ENCODE measurements around the gene CRK. TPM values are rescaled to one million over a fixed set of nuclear protein-coding genes. Genes with fewer than 3 reads are reported as not detected.

Gene CRK
- 49.6 TPM for total RNA-seq

DNA sequence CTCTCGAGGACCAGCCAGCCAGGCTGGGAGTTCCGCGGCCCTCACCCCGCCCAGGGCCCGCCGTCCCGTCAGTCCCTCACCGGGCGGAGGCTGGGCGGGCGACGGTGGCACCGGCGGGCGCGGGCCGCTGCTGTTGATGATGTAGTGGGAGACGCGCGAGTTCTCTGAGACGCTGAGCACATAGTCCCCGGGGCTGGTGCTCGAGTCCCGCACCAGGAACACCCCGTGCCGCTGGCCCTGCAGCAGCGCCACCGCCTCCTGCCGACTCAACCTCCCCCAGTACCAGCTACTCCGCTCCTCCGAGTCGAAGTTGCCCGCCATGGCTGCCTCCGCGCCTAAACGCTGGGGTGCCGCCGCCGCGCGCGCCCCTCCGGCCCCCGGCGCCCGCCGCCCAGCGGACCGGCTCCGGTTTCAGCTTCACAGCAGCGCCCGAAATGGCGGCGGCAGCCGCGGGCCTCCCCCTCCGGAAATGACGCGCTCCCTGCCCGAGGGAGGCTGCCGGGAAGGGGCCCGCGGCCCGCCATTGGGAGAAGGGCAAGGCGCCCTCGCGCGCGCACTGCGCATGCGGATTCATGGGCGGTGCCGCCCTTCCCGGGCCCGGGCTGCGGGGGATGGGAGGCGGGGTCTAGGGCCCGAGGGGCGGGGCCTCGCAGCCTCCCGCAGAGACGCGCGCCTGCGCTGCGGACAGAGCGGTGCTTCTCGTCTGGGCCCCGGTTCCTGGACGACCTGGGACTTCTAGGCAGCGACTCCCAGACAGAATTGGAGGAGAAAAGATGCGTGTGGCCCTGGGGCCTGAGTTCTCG is at the start of gene CRK:
Gene CRK (minus strand): TSS at position 436 of the 803 bp plus-strand sequence. CDS start 115 bp downstream, at position 321.
- peak; percentile 97 for DNase-seq (ENCODE audit: low spot score)

DNA sequence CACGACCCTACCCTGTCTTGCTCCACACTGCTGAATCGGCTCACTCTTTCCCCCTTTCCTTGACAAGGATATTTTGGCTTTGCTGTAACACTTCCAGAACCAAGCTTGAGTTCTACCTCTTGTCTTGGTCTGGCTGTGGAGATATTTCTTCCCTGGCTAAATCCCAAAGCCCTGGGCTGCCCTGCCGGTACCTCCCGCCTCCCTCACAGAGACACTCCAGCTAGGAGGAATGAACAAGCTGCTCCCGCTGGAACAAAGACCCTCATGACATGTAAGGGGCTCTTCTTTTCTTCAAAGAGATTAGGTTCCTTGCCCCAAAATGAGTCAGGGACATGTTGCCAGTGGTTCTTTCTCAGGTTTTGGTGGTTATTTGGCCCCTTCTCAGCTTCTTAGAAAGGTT is 49.6 kb upstream of the CRK start:
- DNase-seq (ENCODE audit: low spot score), result no peak

DNA sequence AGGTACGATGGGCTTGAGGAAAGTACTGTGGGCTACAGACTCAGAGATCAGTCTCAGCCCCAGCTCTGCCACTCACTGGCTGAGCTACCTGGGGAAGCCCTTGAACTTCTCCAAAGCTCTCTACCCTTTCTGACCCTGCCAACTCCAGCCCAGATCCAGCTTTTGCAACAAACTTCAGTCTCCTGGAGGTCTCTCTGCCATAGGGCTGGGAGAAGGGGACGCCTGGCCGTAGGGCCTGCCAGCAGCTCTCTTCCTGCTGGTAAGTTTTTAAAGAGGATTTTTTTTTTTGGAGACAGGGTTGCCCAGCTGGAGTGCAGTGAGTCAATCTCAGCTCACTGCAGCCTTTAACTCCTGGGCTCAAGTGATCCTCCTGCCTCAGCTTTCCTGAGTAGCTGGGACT is 48.8 kb upstream of the CRK start:
- no peak for DNase-seq (ENCODE audit: low spot score)

DNA sequence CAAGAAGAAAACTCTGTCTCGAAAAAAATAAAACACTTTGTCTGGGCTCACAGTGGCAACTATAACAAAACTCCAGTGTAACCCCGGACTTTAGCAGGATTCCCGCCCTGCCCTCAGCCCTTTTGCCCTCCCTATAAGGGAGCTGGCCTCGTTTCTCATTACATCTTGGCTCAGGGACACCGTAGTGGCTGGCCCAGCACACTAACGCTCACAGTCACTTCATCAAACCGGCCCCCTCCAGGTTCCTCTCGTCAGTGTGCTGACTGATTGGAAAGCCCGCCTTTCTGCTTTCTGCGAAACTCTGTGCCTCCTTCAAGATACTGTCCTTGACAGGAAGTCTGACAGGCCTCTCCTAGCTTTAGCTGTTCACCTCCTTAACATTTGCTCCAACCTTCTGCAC is 47.7 kb upstream of the CRK start:
- DNase-seq (ENCODE audit: low spot score), result no peak

DNA sequence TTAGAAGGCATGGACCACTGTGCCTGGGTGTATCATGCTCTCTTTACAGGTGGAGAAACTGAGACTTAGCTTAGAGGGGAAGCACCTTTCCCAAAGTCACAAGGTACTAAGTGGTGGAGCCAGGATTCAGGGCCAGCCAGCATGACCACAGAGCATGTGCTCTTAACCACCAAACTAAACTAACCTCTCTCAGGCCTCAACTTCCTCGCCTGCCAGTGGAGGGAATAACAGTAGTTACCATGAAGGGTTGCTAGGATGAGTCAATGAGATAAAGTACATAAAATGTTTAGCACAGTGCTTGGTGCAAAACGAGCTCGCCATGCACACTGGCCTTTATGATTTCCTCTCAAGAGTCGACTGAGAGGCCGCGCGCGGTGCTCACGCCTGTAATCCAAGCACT is 42.8 kb upstream of the CRK start:
- DNase-seq (ENCODE audit: low spot score), result no peak

DNA sequence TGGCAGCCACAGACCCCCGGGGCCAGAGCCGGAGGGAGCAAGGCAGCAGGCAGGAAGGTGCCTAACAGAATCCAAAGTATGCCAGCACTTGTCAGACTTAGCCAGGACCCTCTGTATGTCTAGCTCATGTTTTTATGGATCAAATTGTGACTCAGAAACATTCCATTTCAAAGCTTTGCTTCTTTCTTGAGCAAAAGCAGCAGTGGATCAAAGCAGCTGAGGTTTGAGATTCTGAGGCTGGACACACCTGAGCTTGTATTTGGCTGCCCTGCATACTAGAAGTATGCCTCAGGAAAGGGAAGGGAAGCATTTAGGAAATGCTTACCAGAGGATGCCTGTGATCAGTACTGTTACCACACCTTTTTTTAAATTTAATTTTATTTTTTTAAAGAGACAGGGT is 42.2 kb upstream of the CRK start:
- no peak for DNase-seq (ENCODE audit: low spot score)

DNA sequence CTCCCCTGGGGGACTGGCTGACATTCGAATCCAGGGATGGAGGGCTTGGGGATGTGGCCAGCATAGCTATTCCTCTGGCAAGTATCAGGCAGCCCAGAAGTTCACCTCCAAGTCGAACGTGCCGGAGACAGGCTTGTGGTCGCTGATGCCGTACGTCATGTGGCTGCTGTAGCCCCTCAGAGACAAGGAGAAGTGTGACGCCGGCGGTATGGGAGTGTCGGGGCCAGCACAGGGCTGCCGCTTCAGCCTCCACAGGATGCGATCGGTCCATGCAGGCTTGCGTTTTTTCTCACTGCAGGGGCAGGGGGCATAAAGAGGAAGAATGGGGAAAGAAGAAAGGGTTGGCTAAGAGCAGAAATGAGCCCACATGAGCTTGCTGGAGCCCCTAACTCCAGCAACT is 41.8 kb upstream of the CRK start:
- DNase-seq (ENCODE audit: low spot score), result no peak

DNA sequence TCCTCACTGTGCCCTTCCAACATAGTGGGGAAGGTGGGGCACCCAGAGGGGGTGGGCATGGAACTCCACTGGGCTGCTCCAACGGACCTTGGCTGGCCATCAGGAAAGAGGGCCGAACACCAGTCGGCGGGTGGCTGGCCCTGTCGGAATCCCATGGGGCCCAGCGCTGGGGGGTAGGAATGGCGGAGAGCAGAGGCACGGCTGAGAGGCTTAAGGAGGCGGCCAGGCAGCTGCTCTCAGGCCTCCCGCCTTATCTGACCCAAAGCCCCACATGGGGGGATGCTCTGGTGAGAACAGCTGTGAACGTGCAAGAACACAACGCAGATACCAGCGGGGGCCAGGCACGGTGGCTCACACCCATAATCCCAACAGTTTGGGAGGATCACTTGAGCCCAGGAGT is 40.8 kb upstream of the CRK start:
- no peak for DNase-seq (ENCODE audit: low spot score)

DNA sequence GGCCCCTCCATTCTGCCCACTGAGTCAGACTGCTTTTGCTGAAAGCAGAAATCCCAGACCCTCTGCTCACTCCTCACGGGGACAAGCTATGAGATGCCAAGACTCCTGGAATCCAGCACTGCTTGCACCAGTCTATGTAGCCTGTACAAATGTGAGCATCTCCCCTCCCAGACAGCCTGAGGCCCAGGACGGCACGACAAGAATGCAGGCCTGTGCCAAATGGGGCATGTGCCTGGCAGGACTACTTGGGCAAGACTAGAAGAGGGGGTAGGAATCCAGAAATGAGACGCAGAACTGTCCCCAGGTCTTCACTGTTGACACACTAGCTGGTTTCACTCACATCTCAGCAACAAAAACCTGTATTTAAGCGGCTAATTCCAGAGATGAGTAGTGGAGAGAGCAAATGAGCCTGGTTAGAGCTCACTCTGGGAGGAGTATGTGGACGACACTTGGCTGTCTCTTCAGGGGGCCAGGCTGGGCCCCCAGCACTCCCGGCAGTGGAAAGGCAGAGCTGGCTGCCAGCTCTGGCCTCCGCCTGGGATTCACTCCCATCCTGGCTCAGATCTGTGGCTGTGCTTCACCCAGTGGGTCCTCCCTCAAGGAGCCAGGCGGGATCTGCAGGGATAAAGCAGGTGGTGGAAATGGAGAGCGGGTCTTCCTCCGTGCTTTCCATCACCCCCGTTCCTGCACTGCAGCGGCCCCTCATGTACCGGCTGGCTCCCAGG is 39.4 kb upstream of the CRK start:
- DNase-seq (ENCODE audit: low spot score), result peak; percentile 77

DNA sequence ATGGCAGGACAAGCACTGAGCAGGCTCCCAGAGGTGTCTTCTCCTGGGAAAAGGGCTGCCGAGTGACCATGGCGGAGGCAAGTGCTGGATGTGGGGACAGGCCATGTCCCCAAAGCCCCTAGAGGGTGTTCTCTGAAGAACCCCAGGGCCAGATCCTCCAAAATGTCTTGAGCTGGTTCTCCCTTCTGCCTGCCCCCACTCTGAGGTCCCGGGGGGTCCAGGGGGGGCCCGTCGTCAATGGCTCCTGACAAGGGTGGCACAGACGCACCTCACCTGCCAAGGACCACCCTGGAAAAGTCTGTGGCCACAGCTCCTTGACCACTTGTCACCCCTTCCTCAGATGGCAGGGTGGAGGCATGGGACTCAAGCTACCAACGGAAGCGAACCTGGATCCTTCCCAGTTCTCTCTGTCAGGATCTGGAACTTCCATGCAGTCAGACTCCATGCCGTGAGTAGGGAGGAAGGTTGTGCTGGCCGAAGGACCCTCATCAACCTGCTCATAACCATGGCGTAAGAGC is 38.8 kb upstream of the CRK start:
- no peak for DNase-seq (ENCODE audit: low spot score)

DNA sequence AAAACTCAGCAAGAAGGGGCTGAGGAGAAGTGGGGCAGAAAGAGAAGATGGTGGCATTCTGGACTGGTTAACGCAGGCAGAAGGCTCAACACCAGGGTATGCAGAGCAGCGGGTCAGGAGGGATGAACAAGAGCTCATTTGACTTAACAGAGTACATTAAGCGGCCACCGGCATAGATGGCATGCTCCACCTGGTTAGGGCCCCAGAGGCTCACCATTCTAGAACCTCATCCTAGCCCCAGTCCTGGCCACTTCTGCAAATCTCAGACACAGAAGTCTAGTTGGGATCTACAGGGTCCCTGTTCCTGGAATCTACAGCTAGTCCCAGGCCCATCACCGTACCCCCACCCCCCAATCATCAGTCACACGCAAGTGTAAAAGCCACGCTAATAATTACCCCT is 38.2 kb upstream of the CRK start:
- DNase-seq (ENCODE audit: low spot score), result no peak

DNA sequence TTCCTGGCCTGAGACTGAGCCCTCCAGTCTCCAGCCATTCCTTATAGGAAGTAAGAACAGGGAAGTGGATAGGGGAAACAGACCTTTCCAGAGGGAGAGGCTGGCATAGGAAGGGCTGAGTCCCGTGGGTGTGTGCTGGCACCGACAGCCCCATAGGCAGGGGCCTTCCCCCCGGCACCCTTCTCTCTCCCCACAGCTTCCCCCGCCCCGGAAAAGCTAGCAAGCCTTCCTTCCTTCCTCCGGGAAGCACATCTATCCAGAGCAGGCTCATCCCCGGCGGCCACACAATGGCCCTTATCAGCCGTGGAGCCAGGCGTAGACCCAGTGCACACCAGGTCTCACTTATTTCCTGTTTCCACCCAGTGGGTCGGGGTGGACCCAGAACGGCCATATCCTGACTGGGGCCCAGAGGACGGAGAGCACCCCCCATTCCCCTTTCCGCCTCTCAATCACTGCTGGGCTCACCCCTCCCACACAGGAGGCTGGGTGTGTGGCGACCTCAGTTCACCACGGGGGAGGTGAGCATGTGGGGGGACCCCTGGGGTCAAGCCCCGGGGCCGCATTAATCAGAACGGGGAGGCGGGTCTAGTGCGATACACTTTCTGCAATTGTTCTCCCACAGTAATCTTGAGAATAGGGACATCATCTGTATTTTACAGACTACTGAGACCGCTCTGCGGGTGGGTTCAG is 37.4 kb upstream of the CRK start:
- DNase-seq (ENCODE audit: low spot score), result no peak

DNA sequence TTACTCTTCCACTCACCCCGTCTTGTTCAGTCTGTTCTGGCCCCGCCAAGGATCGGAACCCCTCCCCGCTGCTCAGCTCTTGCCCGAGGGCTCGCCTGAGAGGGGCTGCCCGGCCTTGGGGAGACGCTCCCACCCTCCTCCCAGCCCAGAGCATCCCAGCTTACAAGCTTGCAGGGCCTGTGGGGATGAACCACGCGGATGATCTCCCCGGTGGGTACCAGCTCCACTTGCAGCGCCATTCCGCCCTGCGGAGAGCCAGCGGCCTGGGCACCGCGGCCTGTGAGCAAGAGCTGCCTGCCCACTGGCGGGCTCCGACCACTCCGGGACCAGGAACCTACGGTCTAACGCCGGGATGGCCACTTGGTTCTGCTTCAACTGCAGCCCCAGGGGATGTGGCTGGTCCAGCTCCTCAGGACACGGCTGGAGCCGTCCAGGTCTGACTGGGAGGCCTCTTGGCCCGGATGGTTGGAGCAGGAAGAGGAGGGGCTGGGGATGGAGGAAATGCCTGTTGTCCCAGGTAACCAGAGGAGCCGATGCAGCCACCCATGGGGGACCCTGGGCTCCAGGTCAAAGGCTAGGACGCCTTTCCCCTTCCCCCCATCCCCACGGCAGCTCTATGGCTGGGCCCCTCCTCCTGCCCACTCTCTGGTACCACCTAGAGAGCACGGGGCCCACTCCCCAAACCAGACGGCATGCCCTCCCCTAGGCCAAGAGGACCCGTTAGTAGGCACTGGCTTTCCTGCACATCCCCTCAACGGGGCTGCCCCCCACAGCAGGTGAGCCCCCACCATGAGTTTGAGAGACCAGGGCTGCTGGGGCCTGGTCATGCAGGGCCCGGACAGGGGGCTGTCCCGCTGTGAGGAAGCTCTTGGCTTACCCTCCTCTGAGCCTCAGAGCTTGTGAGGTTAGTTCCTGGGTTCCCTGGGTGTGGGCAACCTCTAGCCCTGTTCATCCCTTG is 36.5 kb upstream of the CRK start, which contains the start of gene MYO1C:
Gene MYO1C (minus strand): TSS at position 438 of the 958 bp plus-strand sequence. CDS start 199 bp downstream, at position 239.
- DNase-seq (ENCODE audit: low spot score), result no peak

DNA sequence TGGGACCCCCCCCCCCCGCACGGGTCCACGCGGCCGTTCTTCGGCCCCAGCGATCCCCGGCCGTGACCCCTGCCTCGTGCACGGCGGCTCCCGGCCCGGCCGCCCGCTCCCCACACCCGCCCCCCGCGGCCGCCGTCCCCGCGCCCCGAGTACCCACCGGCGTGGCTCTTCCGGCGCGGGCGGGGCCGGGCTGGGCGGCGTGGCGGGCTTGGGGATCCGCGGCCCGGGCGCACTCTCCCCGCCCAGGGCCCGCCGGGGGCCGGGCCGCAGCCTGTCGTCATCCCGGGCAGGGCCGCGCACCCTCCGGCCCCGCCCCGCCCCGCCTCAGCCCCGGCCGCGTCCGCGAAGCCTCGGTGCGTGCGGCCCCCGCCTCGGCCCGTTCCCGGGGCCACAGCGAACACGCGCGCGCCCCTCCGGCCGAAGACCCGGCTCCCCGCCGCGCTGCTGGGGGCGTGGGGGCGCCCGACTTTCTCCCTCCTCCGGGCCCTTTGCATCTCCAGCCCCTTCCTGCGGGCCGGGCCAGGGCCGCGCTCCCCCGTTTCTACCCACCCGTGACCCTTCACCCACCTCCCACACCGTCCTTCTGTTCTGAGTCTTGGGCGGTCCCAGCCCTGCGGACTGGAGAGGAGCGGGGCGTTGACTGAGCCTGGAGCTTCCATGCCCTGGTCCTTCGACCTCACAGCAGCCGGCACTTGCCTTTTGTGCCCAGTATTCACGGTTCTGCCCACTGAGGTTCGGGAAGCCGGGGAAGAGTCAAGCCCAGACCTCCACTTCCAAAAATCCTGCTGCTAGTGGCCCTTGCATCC is 35.6 kb upstream of the CRK start:
- no peak for DNase-seq (ENCODE audit: low spot score)

DNA sequence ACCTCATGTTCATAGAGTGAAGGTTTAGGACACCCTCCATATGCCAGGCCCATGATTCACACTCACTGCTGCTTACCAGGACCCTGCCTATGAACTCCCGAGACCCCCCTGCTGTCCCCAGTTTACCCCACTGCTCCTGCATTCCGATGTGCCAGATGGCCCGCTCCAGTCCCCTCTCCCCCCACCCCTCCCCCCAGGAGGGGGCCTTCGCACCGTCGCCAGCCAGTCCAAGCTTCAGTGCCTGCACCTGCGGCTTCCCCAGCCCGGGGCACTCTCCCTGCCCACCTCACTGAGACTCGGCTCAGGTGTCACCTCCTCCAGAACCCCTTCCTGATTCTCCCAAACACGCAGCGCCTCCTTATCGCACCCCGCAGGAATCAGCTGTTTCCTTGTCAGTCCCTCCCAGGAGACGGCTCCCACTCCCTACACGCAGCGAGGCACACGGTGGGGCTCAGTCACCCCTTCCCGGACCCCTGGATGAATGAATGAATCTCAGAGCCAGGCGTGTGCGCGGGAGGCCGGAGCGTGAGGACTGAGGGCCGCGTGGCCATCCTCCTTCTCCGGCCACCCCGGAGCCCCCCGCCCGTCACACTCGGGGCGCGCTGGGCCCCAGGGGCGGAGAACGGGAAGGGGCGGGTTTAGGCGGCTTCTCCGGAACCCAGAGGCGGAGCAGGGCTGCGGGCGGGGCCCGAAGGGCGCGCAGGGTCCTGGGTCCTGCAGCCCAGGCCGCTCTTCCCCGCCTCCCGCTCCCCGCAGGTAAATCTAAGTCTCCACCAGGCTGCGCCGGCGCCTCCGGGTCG is 34.8 kb upstream of the CRK start:
- peak; percentile 80 for DNase-seq (ENCODE audit: low spot score)

DNA sequence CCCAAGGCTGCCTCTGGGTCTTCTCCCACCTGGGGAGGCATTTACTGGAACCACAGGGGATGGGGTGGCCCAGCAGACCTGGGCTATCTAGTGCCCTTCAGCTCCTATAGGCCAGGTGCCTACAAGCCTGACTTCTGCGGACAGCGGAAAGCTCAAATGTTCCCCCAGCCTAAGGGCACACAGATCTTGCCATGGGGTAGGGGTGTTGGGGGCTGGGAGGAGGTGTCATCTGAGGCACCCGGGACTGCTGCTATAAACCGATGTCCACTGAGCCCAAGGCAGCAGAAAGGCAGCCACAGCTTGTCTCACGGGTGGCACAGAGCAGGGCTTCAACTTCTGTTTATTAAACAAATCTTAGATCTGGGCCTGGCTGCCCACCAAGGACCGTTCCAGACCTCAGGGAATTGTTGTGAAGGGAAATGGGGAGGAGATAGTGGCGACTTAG is 32.8 kb upstream of the CRK start:
- DNase-seq (ENCODE audit: low spot score), result no peak

DNA sequence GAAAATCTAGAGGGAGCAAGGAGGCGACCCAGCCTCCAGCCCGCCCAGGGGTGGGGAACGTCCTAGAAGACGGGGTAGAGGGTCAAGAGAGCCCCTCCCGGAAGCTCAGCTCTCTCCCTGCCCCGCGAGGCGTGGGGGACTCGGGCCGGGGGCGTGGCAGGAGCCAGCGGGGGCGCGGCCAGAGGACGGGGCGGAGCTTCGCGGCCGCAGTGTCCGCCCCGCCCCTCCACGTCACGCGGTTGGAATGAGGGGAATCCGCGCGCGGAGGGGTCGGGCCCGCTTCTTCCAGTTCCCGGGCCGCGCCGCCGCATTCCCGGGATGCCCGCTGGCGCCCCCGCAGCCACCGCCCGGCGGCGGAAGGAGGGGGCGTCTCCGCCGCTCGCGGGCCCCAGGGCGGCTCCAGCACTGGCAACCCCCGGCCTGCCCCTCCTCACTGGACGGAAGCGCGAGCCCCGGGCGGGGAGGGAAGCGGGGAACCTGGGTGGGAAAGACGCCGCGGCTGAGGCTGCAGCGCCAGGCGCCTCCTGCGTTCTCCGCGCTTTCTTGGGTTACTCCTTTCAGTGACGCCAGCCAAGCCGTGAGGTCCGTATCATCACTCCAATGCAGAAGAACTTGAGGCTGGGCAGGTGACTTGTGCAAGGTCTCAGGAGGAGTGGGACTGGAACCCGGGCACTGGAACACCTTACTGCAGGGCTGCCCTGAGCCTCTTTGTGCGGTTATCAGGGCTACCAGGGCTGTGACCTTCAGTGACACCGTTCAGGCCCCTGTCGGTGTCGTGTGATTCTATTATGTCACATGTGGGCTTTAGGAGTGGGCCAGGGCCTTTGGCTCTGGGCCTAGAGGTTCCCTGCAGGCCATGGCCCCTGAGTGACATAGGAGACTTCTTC is 32.1 kb upstream of the CRK start:
- peak; percentile 83 for DNase-seq (ENCODE audit: low spot score)
